Measurements from ENCODE around the gene USP8. TPM values are rescaled to one million over a fixed set of nuclear protein-coding genes. Genes with fewer than 3 reads are reported as not detected.

USP8 gene
- total and polyA plus RNA-seq, 4 donors, result 20.4 to 42.8 (median 32.5) TPM

GRCh38 chr15:50496692-50497091, 72.5 kb downstream of the USP8 start:
- Histone ChIP-seq H3K9ac (ENCODE audit: low read depth in 1 of 2, low read length in 2 of 2) (no peak overlapping the region), H3K9me3 (ENCODE audit: control insufficient read depth in 4 of 4, low read length in 3 of 4) (no peaks in the 10 kb centered on the region), H3K4me1 (ENCODE audit: control insufficient read depth in 4 of 4, insufficient read depth in 4 of 4, low read length in 3 of 4) (no peaks in the 10 kb centered on the region), H3K4me3 (ENCODE audit: low read depth in 1 of 3, low read length in 3 of 3) (no peak overlapping the region), H3K27me3 (ENCODE audit: control insufficient read depth in 4 of 4, insufficient read depth in 4 of 4, low read length in 3 of 4) (no peaks in the 10 kb centered on the region), H3K27ac (ENCODE audit: low read depth in 1 of 2, low read length in 2 of 2) (no peak overlapping the region), H3K36me3 (ENCODE audit: control insufficient read depth in 4 of 4, insufficient read depth in 3 of 4, low read depth in 1 of 4, low read length in 3 of 4) (peaks cover 15 to 69% (median 60%) of the 10 kb centered on the region in 4 donors)
- TF ChIP-seq FOXA1 (IDR thresholded peaks at IDR 0.05), result no peak
- TF ChIP-seq CTCF (IDR thresholded peaks at IDR 0.05; ENCODE audit: low read depth, low read length, missing input control), result no peak
- no peak for TF ChIP-seq REST (IDR thresholded peaks at IDR 0.05)
- TF ChIP-seq TAF1 (conservative IDR thresholded peaks at IDR 0.05), result no peak
- WGBS, result 97% methylated on average over 2 of the region's 2 CpGs
- DNase-seq (ENCODE audit: low spot score), result no peak

- H3K4me1 ChIP-seq (ENCODE audit: control insufficient read depth in 4 of 4, insufficient read depth in 4 of 4, low read length in 3 of 4), result no peaks in the 10 kb centered on the region
- WGBS, result 68% methylated on average over 3 of the region's 3 CpGs
- TF ChIP-seq YY1 (IDR thresholded peaks at IDR 0.05), result no peak
- no peak for TF ChIP-seq REST (IDR thresholded peaks at IDR 0.05)
- no peak for TF ChIP-seq SP1 (IDR thresholded peaks at IDR 0.05)
- no peak for TF ChIP-seq MAX (IDR thresholded peaks at IDR 0.05)
- H3K27ac ChIP-seq (ENCODE audit: low read depth in 1 of 2, low read length in 2 of 2), result no peak overlapping the region
- no peak for DNase-seq (ENCODE audit: low spot score)
- peaks cover 10 to 56% (median 42%) of the 10 kb centered on the region in 4 donors for H3K36me3 ChIP-seq (ENCODE audit: control insufficient read depth in 4 of 4, insufficient read depth in 3 of 4, low read depth in 1 of 4, low read length in 3 of 4)
- no peaks in the 10 kb centered on the region for H3K27me3 ChIP-seq (ENCODE audit: control insufficient read depth in 4 of 4, insufficient read depth in 4 of 4, low read length in 3 of 4)
- no peak overlapping the region for H3K4me3 ChIP-seq (ENCODE audit: low read depth in 1 of 3, low read length in 3 of 3)
- no peaks in the 10 kb centered on the region for H3K9me3 ChIP-seq (ENCODE audit: control insufficient read depth in 4 of 4, low read length in 3 of 4)
- no peak overlapping the region for H3K9ac ChIP-seq (ENCODE audit: low read depth in 1 of 2, low read length in 2 of 2)
Measured at GRCh38 chr15:50500352-50500751, 76.1 kb downstream of the USP8 start.

- Histone ChIP-seq H3K4me3 (ENCODE audit: low read depth in 1 of 3, low read length in 3 of 3) (no peak overlapping the region), H3K27ac (ENCODE audit: low read depth in 1 of 2, low read length in 2 of 2) (no peak overlapping the region), H3K36me3 (ENCODE audit: control insufficient read depth in 4 of 4, insufficient read depth in 3 of 4, low read depth in 1 of 4, low read length in 3 of 4) (peaks cover 8 to 46% (median 34%) of the 10 kb centered on the region in 4 donors), H3K27me3 (ENCODE audit: control insufficient read depth in 4 of 4, insufficient read depth in 4 of 4, low read length in 3 of 4) (no peaks in the 10 kb centered on the region), H3K9me3 (ENCODE audit: control insufficient read depth in 4 of 4, low read length in 3 of 4) (no peaks in the 10 kb centered on the region), H3K4me1 (ENCODE audit: control insufficient read depth in 4 of 4, insufficient read depth in 4 of 4, low read length in 3 of 4) (no peaks in the 10 kb centered on the region), H3K9ac (ENCODE audit: low read depth in 1 of 2, low read length in 2 of 2) (no peak overlapping the region)
- whole genome bisulfite sequencing, result 92% methylated on average over 4 of the region's 4 CpGs
- DNase-seq (ENCODE audit: low spot score), result no peak
- TF ChIP-seq REST (IDR thresholded peaks at IDR 0.05) (no peak), RXRA (IDR thresholded peaks at IDR 0.05) (no peak), FOXA1 (IDR thresholded peaks at IDR 0.05) (no peak), SP1 (IDR thresholded peaks at IDR 0.05) (no peak), HNF4G (IDR thresholded peaks at IDR 0.05) (no peak), MAX (IDR thresholded peaks at IDR 0.05) (no peak), TAF1 (conservative IDR thresholded peaks at IDR 0.05) (no peak), ZBTB33 (IDR thresholded peaks at IDR 0.05) (no peak), YY1 (IDR thresholded peaks at IDR 0.05) (no peak)
Measured at GRCh38 chr15:50501815-50502214, 77.6 kb downstream of the USP8 start.
